ENCODE measurements around the gene FAAP20.

- TF ChIP-seq CTCF (IDR thresholded peaks at IDR 0.05 in 2 of 3, conservative IDR thresholded peaks at IDR 0.05 in 1 of 3; ENCODE audit: borderline replicate concordance in 1 of 3, insufficient read depth in 1 of 3, low read depth in 2 of 3, low read length in 2 of 3) (no peak), RAD21 (IDR thresholded peaks at IDR 0.05; ENCODE audit: low read depth) (no peak), EZH2 (IDR thresholded peaks at IDR 0.05) (no peak), ZFX (IDR thresholded peaks at IDR 0.05) (no peak), POLR2A (IDR thresholded peaks at IDR 0.05; ENCODE audit: borderline replicate concordance, extremely low read depth, insufficient read depth, insufficient read length) (no peak), TCF7L2 (IDR thresholded peaks at IDR 0.05; ENCODE audit: borderline replicate concordance, extremely low read depth, insufficient read depth, insufficient read length) (no peak), ATF3 (IDR thresholded peaks at IDR 0.05) (no peak), ZNF274 (IDR thresholded peaks at IDR 0.05; ENCODE audit: low read depth, low read length) (no peak), EZH2phosphoT487 (IDR thresholded peaks at IDR 0.05; ENCODE audit: borderline replicate concordance) (no peak)
These were observed 10.0 kb upstream of the FAAP20 start for GRCh38 chr1:2204415-2205190.
